Suprapubic skin (tissue), 4 donors: ENCODE results near the gene TCEAL7. TPM values are rescaled to one million over a fixed set of nuclear protein-coding genes. Genes with fewer than 3 reads are reported as not detected.
A peak's percentile ranks its signal among the peaks of the same experiment; 100 is the strongest.
"Not testable (repeated sequence)": the region's sequence is repeated elsewhere in the genome, so short reads cannot be mapped to it uniquely, and the experiment has no call there.

Source experiments
- DNase-seq, 2 donors: peaks; one replicate each; pipeline ENCODE4 v3.0.0-alpha.2; 2019; ENCODE audit warnings: low spot score in 2 of 2
- H3K27ac ChIP-seq: fragments of 200-600 bp; sonication (generic); one replicate; pipeline ENCODE4 v1.5.1; 2019
- H3K27me3 ChIP-seq: fragments of 200-600 bp; sonication (generic); one replicate; pipeline ENCODE4 v1.5.1; 2019
- H3K36me3 ChIP-seq: fragments of 200-600 bp; sonication (generic); one replicate; pipeline ENCODE4 v1.5.1; 2019
- H3K4me1 ChIP-seq: fragments of 200-600 bp; sonication (generic); one replicate; pipeline ENCODE4 v1.5.1; 2019
- H3K4me3 ChIP-seq: fragments of 200-600 bp; sonication (generic); one replicate; pipeline ENCODE4 v1.5.1; 2019; ENCODE audit warnings: mild to moderate bottlenecking
- H3K9me3 ChIP-seq: fragments of 200-600 bp; sonication (generic); one replicate; pipeline ENCODE4 v1.5.1; 2019
- EP300 ChIP-seq: sonication (generic); formaldehyde crosslinking; IDR thresholded peaks from one replicate; pipeline ENCODE4 v1.6.1; 2017; ENCODE audit warnings: antibody characterized with exemption
- POLR2A ChIP-seq, 2 donors: fragments of 450-650 bp; IDR thresholded peaks; one replicate each; pipeline ENCODE4 v1.6.1; 2017; ENCODE audit warnings: antibody characterized with exemption in 2 of 2, mild to moderate bottlenecking in 2 of 2, moderate library complexity in 2 of 2
- POLR2AphosphoS5 ChIP-seq, 3 donors: sonication (generic); formaldehyde crosslinking; IDR thresholded peaks; one replicate each; pipeline ENCODE4 v1.6.1; 2017; ENCODE audit warnings: antibody characterized with exemption in 3 of 3
- whole genome bisulfite sequencing: methylation state at CpG from one replicate; pipeline ENCODE4 v1.1.5; 2018; 5-methylcytosine and 5-hydroxymethylcytosine counted together
- total RNA-seq, 4 donors: library from RNA; depleted of rRNA; stranded (reverse); fragments of >200 nt; gene quantifications; one replicate each; pipeline ENCODE4 v1.1.0, GENCODE V29; 2016
- TF ChIP-seq, protein P1 (sequence below), 2 donors: fragments of 200-600 bp in 1 of 2; fragments of 450-650 bp in 1 of 2; sonication (generic) in 1 of 2; IDR thresholded peaks; one replicate each; pipeline ENCODE4 v1.5.1; 2016 to 2019; ENCODE audit warnings: antibody characterized with exemption in 2 of 2, mild to moderate bottlenecking in 1 of 2, moderate library complexity in 1 of 2

Gene TCEAL7
- total RNA-seq, 4 donors from 2014 or later = 0.72 to 2.5 (median 1.9) TPM

DNA sequence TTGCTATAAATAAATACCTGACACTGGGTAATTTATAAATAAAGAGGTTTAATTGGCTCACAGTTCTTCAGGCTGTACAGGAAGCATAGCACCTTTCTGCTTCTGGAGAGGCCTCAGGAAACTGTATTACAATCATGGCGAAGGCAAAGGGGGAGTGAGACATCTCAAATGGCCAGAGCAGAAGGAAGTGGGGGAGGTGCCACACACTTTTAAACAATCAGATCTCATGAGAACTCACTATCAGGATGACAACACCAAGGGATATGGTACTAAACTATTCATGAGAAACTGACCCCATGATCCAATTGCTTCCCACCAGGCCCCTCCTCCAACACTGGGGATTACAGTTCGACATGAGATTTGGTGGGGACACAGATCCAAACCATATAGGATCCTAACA, 14.6 kb downstream of the TCEAL7 start:
- Histone ChIP-seq H3K4me3 (no peak overlapping the region), H3K4me1 (no peaks in the 10 kb centered on the region), H3K9me3 (no peaks in the 10 kb centered on the region), H3K36me3 (no peaks in the 10 kb centered on the region), H3K27ac (no peak overlapping the region), H3K27me3 (no peaks in the 10 kb centered on the region)
- DNase-seq = no peak
- WGBS = 53% methylated on average over 2 of the region's 2 CpGs
- TF ChIP-seq EP300 = no peak
- TF ChIP-seq, protein P1, sequence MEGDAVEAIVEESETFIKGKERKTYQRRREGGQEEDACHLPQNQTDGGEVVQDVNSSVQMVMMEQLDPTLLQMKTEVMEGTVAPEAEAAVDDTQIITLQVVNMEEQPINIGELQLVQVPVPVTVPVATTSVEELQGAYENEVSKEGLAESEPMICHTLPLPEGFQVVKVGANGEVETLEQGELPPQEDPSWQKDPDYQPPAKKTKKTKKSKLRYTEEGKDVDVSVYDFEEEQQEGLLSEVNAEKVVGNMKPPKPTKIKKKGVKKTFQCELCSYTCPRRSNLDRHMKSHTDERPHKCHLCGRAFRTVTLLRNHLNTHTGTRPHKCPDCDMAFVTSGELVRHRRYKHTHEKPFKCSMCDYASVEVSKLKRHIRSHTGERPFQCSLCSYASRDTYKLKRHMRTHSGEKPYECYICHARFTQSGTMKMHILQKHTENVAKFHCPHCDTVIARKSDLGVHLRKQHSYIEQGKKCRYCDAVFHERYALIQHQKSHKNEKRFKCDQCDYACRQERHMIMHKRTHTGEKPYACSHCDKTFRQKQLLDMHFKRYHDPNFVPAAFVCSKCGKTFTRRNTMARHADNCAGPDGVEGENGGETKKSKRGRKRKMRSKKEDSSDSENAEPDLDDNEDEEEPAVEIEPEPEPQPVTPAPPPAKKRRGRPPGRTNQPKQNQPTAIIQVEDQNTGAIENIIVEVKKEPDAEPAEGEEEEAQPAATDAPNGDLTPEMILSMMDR (IDR thresholded peaks at IDR 0.05) = no peak
- no peak for TF ChIP-seq POLR2AphosphoS5 (IDR thresholded peaks at IDR 0.05)
- no peak for TF ChIP-seq POLR2A (IDR thresholded peaks at IDR 0.05)

DNA sequence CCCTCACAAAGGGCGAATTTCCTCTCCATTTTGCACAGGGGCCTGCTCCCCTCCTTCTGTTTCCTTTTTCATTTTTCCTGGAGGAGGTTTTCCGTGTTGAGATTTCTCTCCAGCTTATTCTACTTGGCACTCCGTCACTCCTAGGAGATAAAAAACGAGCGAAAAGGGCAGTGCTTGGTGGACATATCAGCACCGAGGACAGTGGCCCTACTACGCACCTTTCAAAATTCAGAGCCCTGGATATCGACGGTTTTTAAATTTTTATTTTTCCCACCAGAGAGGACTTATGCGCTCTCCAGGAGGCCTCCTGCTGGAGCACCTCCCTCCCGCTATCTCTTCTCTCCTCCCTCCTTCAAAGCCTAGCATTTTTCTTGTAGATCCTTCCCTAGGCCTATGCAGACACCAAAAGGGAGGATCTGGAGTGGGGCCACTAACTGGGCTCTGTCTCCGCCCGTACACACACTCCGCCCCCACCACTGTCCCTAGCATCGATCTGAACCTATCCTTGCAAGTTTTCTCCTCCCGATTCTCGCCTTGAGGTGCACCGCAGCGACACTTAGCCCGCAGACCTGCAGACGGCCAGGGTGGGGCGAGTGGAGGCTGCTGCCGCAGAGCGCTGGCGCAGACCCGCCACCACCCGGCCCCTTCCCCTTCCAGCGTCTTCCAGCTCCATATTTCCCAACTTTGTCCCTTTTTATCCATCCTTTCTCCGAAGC, 17.8 kb downstream of the TCEAL7 start:
- Histone ChIP-seq H3K36me3 (no peaks in the 10 kb centered on the region), H3K9me3 (no peaks in the 10 kb centered on the region), H3K27ac (no peak overlapping the region), H3K4me1 (no peaks in the 10 kb centered on the region), H3K4me3 (no peak overlapping the region), H3K27me3 (no peaks in the 10 kb centered on the region)
- WGBS = 56% methylated on average over 29 of the region's 29 CpGs
- no peak for DNase-seq
- TF ChIP-seq EP300 (no peak), POLR2A (IDR thresholded peaks at IDR 0.05) (no peak), POLR2AphosphoS5 (IDR thresholded peaks at IDR 0.05) (no peak)
- TF ChIP-seq, protein P1 (IDR thresholded peaks at IDR 0.05) = no peak

DNA sequence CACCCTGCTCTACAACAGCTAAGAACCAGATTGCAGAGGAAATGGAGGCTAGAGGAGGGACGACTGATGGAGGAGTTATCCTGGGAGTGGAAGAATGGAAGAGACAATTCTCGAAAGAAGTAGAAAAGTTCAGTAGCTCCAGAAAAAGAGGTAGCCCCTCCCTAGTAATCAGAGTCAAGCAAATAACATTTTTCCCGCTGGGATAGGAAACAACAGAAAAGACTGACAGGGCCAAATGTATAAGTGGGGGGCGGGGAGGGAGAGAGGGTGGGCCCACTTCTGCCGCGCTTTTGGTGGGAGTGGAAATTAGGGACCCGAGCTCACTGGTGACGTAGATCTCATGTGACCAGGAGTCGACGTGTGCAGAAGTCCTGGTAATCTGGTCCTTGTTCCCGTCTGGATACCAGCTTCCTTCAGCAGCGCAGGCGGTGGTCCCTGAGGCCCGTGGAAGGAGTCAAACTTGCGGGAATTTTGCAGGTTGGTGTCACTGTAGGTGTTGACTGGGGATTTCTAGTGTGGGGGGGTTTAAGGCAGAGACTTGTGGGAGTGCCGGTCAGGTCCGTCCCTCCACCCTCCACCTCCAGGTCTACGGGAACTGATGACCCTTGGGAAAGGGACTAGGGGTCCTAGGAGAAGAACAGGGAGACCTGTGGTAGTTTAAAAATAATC, 26.2 kb downstream of the TCEAL7 start, which contains the start of gene TCEAL9:
Gene TCEAL9, plus strand, starts transcription at position 377 of the 669 bp plus-strand sequence. CDS start 1,179 bp downstream, outside the sequence.
- Histone ChIP-seq H3K27ac (peak within 1 kb of the TSS; percentile 81), H3K4me3 (peak within 1 kb of the TSS; percentile 66), H3K9me3 (no peaks in the 10 kb centered on the region), H3K27me3 (no peaks in the 10 kb centered on the region), H3K4me1 (peaks cover 7% of the 10 kb centered on the region), H3K36me3 (no peaks in the 10 kb centered on the region)
- WGBS = 33% methylated on average over 18 of the region's 18 CpGs
- TF ChIP-seq POLR2AphosphoS5 (IDR thresholded peaks at IDR 0.05) (peak in 1 of 3 donors; percentile 49), EP300 (no peak), POLR2A (IDR thresholded peaks at IDR 0.05) (peak in 1 of 2 donors; percentile 40)
- TF ChIP-seq, protein P1 (IDR thresholded peaks at IDR 0.05) = no peak
- DNase-seq = peak in 1 of 2 donors; percentile 74

DNA sequence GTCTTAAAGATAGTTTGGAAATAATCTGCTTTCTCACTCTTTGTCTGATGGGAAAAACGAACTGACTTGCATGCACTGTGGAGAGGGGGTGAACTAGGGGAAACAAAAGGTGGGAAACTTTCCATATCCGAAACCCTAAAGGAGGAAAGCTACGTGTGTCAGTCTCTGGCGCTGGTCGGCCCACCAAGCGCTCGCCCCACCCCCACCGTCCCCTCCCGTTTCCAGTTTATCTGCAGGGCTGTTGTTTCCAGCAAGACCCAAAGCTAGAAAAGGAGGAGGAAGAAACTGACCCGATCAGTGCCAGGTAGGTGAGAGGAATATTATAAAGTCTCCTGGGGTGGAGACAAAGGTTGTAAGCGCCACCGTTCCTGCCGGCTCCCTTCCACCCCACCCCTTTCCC, 26.8 kb downstream of the TCEAL7 start:
- no peak for DNase-seq
- Histone ChIP-seq H3K27ac (peak overlapping the region; percentile 81), H3K4me3 (peak overlapping the region; percentile 66), H3K4me1 (peaks cover 7% of the 10 kb centered on the region), H3K36me3 (no peaks in the 10 kb centered on the region), H3K9me3 (no peaks in the 10 kb centered on the region), H3K27me3 (no peaks in the 10 kb centered on the region)
- TF ChIP-seq EP300 (no peak), POLR2AphosphoS5 (IDR thresholded peaks at IDR 0.05) (no peak), POLR2A (IDR thresholded peaks at IDR 0.05) (no peak)
- TF ChIP-seq, protein P1 (IDR thresholded peaks at IDR 0.05) = no peak
- WGBS = 21% methylated on average over 13 of the region's 13 CpGs

DNA sequence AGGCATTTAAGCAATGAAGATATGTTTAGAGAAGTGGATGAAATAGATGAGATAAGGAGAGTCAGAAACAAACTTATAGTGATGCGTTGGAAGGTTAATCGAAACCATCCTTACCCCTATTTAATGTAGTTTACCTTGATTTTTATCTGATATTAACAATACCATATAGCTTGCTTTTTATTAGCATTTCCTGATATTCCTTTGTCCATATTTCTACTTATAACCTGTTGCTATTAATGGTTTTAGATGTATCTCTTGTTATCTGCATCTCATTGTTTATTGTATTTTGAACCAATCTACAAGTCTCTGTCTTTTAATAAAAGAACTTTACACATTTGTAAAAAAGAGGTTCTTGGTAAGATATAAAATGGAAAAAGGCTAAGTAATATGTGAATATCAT, 27.8 kb downstream of the TCEAL7 start:
- H3K27me3 ChIP-seq = no peaks in the 10 kb centered on the region
- DNase-seq = no peak
- no peaks in the 10 kb centered on the region for H3K9me3 ChIP-seq
- H3K4me1 ChIP-seq = peaks cover 7% of the 10 kb centered on the region
- H3K27ac ChIP-seq = no peak overlapping the region
- TF ChIP-seq POLR2AphosphoS5 (IDR thresholded peaks at IDR 0.05) (no peak), EP300 (no peak), POLR2A (IDR thresholded peaks at IDR 0.05) (no peak)
- TF ChIP-seq, protein P1 (IDR thresholded peaks at IDR 0.05) = no peak
- H3K36me3 ChIP-seq = no peaks in the 10 kb centered on the region
- peak overlapping the region; percentile 66 for H3K4me3 ChIP-seq
- 81% methylated on average over 2 of the region's 2 CpGs for WGBS

DNA sequence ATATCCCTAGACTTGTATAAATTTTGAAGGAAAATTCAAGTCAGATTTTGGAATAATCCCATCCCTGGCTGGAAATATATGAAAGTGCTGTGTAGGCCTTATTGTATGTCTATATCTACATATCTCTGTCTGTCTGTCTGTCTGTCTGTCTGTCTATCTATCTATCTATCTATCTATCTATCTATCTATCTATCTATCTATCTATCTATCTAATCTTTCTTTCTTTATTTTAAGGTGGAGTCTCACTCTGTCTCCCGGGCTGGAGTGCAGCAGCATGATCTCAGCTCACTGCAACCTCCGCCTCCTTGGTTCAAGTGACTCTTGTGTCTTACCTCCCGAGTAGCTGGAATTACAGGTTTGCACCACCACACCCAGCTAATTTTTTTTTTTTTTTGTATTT, 29.6 kb downstream of the TCEAL7 start:
- not testable (repeated sequence) for H3K4me1 ChIP-seq, H3K27me3 ChIP-seq, DNase-seq, H3K4me3 ChIP-seq, H3K9me3 ChIP-seq, H3K27ac ChIP-seq, H3K36me3 ChIP-seq
- WGBS = 89% methylated on average over 3 of the region's 3 CpGs
